Measurements from ENCODE around the gene BCL2A1.
"Not testable (repeated sequence)": the region's sequence is repeated elsewhere in the genome, so short reads cannot be mapped to it uniquely, and the experiment has no call there.

The BCL2A1 gene

GRCh38 chr15:79947009-79947408 is 24.0 kb downstream of the BCL2A1 start:
- no peak for TF ChIP-seq CTCF (IDR thresholded peaks at IDR 0.05; ENCODE audit: borderline replicate concordance, insufficient read depth, low read depth, low read length)
- no peak overlapping the region for H3K4me3 ChIP-seq (ENCODE audit: low read depth, low read length)

GRCh38 chr15:79944622-79945021 is 26.4 kb downstream of the BCL2A1 start:
- no peak for TF ChIP-seq CTCF (IDR thresholded peaks at IDR 0.05; ENCODE audit: borderline replicate concordance, insufficient read depth, low read depth, low read length)
- H3K4me3 ChIP-seq (ENCODE audit: low read depth, low read length) = no peak overlapping the region

- no peak for TF ChIP-seq CTCF (IDR thresholded peaks at IDR 0.05; ENCODE audit: borderline replicate concordance, insufficient read depth, low read depth, low read length)
- H3K4me3 ChIP-seq (ENCODE audit: low read depth, low read length) = no peak overlapping the region
Observed at GRCh38 chr15:79943820-79944219, 27.2 kb downstream of the BCL2A1 start.

- TF ChIP-seq CTCF (IDR thresholded peaks at IDR 0.05; ENCODE audit: borderline replicate concordance, insufficient read depth, low read depth, low read length) = no peak
Observed at GRCh38 chr15:79942741-79943481, 28.1 kb downstream of the BCL2A1 start.

GRCh38 chr15:79939399-79939798 is 31.6 kb downstream of the BCL2A1 start:
- H3K4me3 ChIP-seq (ENCODE audit: low read depth, low read length) = no peak overlapping the region
- no peak for TF ChIP-seq CTCF (IDR thresholded peaks at IDR 0.05; ENCODE audit: borderline replicate concordance, insufficient read depth, low read depth, low read length)

More at GRCh38 chr15:79942741-79943481, 28.1 kb downstream of the BCL2A1 start:
- H3K4me3 ChIP-seq (ENCODE audit: low read depth, low read length) = no peak overlapping the region

GRCh38 chr15:79938143-79938542 is 32.9 kb downstream of the BCL2A1 start:
- no peak for TF ChIP-seq CTCF (IDR thresholded peaks at IDR 0.05; ENCODE audit: borderline replicate concordance, insufficient read depth, low read depth, low read length)
- H3K4me3 ChIP-seq (ENCODE audit: low read depth, low read length) = no peak overlapping the region

GRCh38 chr15:79935556-79936201 is 35.3 kb downstream of the BCL2A1 start:
- not testable (repeated sequence) for H3K4me3 ChIP-seq (ENCODE audit: low read depth, low read length)
